ELF-1 (cell line): Measurements from ENCODE around the gene APBA1.

Source experiments
- DNase-seq: peaks from one replicate; pipeline ENCODE4 v3.0.0-alpha.2; 2016; ENCODE audit warnings: low read depth, low spot score

APBA1 gene

DNA sequence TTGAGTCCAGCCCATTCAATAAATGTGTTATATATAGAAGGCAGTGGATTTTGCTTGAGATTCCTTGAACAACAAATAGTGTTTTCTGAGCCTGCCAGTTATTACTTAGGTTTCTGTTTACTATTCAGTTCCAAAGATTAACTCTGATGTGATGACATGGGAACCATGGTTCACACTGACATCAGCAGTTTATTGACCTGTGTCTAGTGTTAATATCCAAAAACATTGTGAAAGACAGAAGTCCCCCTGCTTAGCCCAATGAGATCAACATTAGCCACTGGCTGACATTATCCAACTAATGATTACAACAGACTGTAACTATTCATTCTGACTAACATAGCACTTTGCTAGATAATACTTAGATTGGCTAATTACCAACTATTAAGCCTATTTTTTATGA, 14.9 kb downstream of the APBA1 start:
- DNase-seq: no peak

DNA sequence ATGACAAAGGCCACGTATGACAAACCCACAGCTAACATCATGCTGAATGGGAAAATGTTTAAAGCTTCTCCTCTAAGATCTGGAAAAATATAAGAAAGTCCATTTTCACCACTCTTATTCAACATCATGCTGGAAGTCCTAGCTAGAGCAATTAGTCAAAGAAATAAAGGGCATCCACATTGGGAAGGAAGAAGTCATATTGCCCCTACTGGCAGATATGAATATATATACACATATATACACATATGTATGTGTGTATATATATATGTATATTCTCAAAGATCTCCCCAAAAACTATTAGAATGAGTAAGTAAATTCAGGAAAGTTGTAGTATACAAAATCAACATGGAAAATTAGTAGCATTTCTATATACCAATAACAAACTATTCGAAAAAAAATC, 17.1 kb downstream of the APBA1 start:
- no peak for DNase-seq

DNA sequence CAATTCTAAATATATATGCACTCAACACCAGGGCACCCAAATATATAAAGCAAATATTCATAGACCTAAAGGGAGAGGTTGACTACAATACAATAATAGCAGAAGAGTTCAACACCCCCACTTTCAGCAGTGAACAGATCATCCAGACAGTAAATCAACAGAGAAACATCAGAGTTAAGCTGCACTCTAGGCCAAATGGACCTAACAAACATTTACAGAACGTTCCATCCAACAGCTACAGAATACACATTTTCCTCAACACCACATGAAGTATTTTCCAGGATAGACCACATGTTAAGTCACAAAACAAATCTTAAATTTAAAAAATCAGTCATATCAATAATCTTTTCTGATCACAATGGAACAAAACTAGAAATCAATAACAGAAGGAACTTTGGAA, 18.9 kb downstream of the APBA1 start:
- no peak for DNase-seq

DNA sequence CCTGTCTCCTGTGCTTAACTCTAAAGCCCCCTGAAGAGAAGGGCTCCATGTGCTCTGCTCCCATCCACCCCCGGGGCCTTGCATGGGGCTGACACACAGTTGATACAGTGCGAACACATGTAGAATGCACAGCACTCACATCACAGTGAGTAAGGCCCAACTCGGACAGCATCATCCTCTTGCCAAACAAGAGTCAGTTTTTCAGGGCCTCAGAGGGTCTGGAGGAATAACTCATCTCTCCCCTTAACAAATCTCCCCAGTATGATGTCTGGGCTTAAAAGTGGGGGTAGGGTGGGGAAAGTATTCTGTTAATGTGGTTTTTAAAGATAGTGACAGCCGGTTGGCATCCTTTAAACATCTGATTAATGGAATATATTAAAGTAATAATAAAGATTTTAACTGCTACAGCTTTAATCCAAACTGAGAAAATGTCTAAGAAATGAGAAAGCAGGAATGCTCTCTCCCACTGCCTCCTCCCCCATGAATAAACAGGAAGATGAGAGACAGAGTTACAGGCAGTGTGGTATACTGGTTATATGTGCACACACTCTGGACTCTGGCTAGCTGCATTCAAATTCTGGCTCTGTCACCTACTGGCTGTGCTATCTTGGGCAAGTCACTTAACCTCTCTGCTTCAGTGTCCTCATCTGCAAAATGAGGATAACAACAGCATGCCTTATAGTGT, 22.5 kb downstream of the APBA1 start:
- DNase-seq: no peak

DNA sequence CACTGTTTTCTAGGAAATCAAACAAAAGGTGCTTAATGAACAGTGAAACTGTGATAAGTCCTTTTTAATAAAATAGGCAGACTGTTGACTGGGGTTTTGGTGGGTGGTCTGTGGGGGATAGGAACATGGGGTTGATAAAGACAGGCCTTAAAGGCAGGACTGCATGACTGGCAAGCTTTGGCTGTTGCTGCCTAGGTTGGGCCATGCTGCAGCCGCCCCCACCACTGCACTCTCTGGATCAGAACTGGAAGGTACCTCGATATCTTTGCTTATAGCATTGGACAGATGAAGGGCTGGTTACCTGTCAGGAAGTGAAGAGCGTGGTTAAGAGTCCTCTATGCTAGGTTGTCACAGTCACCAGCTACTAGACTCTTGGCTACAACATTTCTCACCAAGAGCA, 24.4 kb downstream of the APBA1 start:
- no peak for DNase-seq

DNA sequence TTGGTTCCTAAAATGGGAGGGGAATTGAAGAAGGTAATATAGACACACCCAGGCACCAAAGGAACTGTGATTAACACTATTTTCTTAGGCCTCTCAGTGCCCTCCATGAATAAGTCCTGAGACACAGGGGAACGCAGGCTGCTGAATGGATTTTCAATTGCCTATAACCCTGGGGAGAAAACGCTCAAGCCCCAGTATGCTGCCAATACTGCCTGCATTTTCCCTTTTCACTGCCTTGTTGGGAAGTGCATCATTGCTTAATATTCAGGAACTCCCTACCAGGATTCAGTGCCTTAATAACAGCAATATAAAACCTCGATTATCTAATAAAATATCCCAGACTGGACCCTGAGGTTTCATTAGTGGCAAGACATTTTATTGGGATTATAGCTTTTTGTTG, 25.4 kb downstream of the APBA1 start:
- DNase-seq: no peak

DNA sequence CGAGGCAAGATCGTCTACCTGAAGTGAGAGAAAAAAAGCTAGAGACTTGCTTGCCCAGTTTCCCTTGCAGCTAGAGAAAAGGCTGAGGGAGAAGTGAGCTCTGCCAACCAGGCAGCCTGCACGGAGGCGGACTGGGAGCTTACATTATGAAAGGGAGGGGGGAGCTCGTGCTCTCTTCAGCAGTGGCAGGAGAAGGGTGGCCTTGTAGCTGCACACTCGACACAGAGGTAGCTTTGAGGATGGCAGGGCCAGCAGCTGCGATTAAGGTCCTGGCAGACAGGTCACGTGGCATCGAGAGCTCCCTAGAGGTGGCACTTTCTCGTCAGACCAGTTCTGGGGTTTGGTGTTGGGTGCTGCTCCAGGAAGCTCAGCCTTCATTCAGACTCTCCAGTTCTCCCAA, 26.7 kb downstream of the APBA1 start:
- DNase-seq: no peak

DNA sequence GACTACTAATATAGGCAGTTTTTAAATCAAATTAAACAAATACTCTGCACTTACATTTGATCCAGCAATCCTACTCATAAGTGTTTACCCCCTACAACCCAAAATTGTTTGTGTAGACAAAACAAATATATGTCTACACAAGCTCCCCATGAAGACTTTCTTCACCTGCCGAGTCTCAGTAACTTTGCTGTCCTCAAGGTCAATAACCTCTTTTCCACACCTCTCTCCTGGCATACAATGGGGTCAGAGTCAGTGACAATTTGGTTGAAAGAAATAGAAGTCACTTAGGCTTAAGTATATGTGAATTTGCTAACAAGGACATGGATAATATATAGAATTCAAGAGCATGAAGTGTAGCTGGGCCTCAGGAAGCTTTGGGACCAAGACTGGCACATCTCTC, 29.1 kb downstream of the APBA1 start:
- no peak for DNase-seq

DNA sequence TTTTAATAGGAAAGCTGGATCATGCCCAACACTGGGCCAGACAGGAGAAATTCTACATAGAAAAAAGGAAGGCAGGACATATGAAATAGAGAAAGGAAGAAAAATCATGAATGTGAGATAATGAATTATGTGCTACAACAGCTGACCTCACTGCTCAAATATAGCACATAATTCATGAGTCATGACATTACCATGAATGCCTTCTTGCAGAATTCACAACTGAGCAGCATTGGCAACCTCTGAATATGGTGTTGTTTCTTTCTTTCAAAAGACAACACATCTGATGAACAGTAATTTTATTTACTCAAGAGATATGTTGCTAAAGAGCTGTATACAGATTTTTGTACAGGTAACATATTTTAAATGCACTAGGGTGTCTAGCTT, 34.4 kb downstream of the APBA1 start:
- no peak for DNase-seq

DNA sequence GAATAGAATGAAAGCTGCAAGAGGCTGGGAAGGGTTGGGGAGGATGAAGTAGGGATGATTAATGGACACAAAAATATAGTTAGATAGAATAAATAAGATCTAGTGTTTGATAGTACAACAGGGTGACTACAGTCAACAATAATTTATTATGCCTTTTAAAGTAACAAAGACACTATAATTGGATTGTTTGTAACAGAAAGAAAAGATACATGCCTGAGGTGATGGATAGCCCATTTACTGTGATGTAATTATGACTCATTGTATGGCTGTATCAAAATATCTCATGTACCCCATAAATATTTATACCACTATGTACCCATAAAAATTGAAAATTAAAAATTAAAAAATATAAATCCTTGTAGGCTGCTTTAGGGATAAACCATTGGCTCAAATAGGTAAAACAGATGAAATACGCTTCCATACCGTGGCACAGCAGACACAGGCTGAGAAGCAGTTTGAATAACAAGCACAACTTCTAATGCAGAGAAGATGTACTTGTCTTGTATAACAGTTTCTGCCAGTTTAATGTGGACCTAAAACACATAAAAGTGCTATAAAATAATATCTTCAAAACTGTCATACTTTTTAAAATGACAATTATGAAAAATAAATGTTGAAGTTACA, 34.9 kb downstream of the APBA1 start:
- no peak for DNase-seq

DNA sequence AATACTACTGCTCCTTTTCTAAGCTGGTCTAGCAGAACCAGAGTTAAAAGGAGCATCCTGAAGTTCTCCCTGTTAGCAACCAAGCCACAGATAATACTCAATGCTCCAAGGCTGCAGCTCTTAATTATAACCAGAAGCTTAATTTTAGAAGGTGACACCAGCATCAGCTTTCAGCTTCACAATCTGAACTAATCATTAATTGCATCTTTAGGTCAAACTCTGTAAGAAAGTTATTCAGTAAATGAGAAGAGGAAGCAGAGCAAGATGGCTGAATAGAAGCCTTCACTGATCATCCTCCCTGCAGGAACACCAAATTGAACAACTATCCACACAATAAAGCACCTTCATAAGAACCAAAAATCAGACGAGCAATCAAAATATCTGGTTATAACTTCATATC, 38.5 kb downstream of the APBA1 start:
- DNase-seq: no peak

DNA sequence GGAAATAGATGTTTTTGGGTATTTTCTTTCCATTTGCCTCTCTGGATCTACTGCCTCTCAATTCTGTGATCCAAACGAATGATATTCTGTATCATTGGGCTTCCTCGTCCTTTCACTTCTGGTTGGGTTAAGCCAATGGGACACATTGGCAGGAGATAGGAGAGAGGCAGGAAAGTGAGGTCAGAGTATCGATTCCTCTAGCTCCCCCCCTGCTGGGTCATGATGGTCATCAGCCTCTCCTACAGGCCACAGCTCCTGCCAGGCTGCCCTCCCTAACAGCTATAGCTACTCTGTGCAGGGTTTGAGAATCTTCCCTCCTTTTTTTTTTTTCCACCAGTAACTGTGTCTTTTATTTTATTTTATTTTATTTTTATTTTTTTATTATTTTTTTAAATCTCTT, 39.4 kb downstream of the APBA1 start:
- DNase-seq: no peak

DNA sequence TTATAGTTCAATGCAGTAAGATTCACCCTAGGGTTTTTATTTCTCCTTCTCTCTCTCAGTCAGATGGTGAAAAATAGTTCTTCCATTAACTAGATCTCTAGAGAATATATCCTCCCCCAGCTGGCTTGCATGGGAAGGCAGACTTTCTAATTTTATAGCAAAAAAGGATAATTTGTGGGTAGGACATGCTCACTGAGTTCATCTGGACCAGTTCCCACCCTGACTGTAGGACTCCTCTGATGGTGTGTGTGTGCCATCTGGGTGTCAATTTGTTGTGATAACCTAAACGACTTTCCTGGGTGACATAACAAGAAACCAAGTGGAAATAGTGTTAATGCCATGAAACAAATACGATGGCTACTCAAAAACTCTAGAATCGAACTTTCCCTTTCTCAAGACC, 44.9 kb downstream of the APBA1 start:
- no peak for DNase-seq

DNA sequence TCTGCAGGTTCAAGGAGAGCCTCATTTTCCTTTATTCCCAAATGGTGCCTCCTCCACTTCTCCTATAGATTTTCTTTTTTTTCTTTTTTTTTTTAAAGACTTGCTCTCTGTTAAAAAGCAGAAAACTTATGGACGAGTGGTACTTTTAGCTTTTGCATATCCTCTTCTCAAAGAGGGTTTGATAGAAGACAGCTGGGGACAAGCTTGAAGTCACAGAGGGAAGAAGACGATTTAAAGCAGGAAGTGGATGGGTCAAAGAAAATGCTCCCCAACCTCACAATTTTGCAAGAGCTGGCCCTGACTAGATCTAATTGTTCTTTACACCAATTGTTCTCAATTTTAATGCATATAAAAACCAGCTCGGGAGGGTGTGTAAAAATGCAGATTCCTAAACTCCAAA, 48.9 kb downstream of the APBA1 start:
- DNase-seq: no peak

DNA sequence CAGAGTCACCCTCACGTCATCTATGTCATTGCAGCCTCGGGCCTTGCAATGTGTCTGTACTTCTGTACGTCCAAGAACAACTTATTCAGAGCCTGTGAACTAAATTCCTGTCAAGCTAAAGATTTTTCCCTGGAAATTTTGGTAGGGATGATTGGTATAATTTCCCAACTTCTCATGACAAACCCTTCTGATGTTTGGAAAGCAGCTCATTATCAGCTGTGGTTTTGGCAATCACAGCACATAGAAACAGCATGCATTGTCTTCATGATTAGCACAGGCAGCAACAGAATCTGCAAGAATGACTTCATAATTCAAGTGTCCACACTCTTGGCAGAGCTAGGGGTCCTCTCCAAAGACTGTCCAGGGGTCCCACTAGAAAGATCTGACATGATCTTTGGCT, 49.5 kb downstream of the APBA1 start:
- DNase-seq: no peak

DNA sequence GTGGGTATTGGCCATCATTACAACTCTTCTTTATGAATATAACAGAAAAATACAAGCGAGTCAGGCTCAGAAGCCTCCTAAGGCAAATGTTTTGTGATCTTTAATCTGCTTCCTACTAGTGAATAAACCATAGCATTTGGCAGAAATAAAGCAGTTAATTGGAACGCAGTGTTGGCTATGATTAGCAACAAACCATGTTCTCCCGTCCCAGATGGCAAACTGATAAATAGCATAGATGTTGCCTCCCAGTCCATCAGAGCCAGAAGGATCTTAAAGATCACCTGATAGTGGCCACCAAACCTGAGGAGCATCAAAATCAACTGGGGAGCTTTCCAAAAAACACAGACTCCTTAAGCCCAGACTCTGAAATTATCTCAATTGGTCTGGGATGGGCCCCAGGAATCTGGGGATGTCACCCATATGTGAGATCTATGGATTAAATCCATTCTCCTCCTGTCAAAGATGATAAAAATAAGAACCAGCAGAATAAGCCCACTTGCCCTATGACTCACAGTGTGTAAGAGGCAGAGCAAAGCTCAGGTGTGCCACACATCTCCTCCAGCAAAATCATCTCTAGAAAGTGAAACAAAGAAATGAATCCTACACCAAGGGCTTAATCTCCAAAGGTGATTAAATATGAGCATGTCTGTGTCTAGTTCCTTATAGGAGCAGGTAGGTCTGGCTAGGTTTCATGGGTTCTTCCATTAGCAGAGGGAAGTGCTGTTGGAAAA, 50.3 kb downstream of the APBA1 start:
- no peak for DNase-seq

DNA sequence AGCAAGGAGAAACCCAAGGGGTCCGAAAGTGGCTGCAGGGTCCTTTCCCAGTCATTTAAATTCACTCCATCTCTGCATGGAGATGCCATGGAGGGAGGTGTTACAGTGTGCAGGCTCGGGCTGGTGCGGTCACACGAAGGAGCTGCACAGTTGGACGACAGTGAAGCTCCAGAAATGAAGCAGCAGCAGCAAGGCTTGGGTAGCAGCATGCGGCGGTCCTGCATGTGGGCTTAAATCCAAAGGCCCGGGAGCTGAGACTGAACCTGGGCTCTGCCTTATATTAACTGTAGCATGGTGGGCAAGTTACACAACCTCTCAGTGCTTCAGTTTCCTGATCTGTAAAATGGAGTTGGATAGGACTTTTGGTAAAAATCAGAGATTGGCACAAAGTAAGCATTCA, 51.4 kb downstream of the APBA1 start:
- no peak for DNase-seq

DNA sequence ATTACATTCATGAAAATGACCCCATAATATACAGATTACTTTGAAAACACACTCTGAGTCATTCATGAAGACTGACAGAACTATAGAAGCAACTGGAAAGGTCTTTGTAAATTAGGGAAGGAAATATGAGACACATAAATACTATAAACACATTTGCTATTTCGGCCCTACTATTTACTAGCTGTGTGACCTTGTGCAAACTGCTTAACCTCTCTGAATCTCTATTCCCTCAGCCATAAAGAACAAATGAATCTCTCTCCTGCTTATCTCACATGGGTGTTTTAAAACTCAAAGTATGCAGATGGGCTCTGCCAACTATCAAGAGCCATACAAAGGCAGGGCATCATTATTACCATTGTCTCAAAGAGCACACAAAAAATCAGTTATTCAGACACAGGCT, 52.9 kb downstream of the APBA1 start:
- no peak for DNase-seq

DNA sequence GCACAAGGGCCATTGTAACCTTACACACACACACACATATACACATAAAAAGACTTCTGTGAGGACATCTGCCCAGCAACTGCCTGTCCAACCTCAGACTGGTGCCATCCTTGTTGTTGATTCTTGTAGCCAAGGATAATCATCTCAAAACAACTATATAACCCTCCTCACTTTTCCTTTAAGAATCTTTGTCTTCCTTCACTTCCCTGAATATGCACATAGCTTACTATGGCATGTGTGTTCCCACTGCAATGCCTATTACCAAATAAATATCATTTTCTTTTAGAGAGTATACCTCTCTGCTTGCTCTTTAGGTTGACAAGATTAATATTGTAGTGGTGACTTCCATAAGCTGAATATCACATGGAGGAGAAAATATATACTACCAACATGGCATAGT, 55.2 kb downstream of the APBA1 start:
- no peak for DNase-seq

DNA sequence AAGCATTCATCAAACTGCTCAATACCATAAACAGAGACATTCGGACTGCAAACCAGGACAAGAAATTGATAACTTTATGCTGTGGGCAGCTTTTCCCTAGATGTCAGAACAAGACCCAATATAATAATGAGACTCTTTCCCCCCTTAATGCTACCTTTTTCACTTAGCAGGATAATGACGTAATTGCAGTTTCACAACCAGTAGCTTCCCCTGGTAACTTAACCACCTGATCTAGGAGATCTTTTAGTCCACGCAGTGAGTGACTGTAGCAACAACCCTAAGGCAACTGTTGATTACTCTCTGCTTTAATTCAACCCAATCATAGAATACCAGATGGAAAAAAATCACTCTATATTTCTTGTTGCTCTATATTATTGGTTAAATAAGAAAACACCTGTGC, 56.3 kb downstream of the APBA1 start:
- DNase-seq: no peak

DNA sequence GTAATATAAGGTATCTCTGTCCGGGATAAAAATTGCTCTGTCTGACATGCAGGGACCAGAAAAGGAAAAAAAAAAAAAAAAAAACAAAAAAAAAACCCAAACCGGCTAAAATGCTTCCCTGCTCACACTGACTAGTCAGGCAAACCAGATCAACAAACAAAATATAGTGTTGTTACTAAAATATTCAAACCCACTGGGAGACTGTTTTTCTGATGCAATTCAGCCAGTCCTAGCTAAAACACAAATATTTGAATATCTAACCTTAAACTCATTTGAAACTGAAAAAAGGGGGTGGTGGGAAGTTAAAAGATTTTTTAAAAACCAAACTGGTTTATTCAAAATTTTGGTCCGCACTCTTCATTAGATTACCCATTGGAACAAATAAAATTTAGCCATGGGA, 61.0 kb downstream of the APBA1 start:
- DNase-seq: no peak

DNA sequence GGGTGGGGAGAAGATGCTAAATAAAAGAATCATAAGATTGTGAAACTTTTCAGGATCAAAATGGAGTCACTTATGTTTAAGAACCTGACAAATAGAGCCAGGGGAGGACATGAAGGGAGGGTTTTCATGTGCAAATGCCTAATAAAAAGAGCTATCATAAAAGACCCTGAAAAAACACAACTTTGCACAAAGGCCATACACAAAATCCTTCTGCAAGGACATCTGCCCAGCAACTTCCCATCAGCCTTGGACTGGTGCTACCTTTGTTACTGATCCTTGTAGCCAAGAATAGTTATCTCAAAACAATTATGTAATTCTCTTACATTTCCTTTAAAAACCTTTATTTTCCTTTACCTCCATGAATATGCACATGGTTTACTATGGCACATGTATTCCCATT, 63.0 kb downstream of the APBA1 start:
- DNase-seq: no peak

DNA sequence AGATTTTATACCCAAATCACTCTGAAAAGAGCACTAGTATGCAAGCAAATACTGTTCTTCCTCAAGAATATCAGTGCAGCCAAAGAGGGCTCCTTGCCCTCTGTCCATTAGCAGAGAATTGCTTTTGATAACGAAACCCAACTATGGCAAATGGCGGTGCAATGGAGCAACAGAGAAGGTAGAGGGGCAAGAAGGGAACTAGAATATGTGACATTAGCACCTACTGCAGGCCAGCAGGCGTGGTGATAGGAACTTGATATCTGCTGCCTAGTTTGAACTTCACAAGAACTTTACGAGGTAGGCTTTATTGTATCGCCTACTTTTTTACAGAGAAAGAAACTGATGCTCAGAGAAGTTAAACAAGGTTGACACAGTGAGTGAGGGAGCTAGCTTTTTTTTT, 66.1 kb downstream of the APBA1 start:
- no peak for DNase-seq
